CD4-positive, alpha-beta T cell treated with Interferon gamma for 1 hour (primary cell): ENCODE results near the gene NFIB.

Source experiments
- DNase-seq: peaks from one replicate; pipeline ENCODE4 v3.0.0-alpha.2; 2020

NFIB gene

GRCh38 chr9:14271093-14271673 lies 42.8 kb downstream of the NFIB start:
- no peak for DNase-seq

GRCh38 chr9:14270358-14271092 lies 43.4 kb downstream of the NFIB start:
- no peak for DNase-seq

- no peak for DNase-seq
Measured at GRCh38 chr9:14269916-14270315, 44.0 kb downstream of the NFIB start.

GRCh38 chr9:14263707-14264483 lies 50.0 kb downstream of the NFIB start:
- no peak for DNase-seq

GRCh38 chr9:14262827-14263226 lies 51.1 kb downstream of the NFIB start:
- no peak for DNase-seq

GRCh38 chr9:14261616-14262015 lies 52.3 kb downstream of the NFIB start:
- no peak for DNase-seq

- no peak for DNase-seq
Measured at GRCh38 chr9:14260101-14260500, 53.8 kb downstream of the NFIB start.

GRCh38 chr9:14258660-14259239 lies 55.2 kb downstream of the NFIB start:
- no peak for DNase-seq

- DNase-seq, result no peak
Measured at GRCh38 chr9:14258156-14258555, 55.8 kb downstream of the NFIB start.

- no peak for DNase-seq
Measured at GRCh38 chr9:14256588-14256987, 57.4 kb downstream of the NFIB start.

- no peak for DNase-seq
Measured at GRCh38 chr9:14251154-14252071, 62.5 kb downstream of the NFIB start.

GRCh38 chr9:14250794-14251153 lies 63.2 kb downstream of the NFIB start:
- no peak for DNase-seq

- no peak for DNase-seq
Measured at GRCh38 chr9:14249527-14249926, 64.4 kb downstream of the NFIB start.

GRCh38 chr9:14248149-14248548 lies 65.8 kb downstream of the NFIB start:
- DNase-seq, result no peak

GRCh38 chr9:14247577-14247976 lies 66.4 kb downstream of the NFIB start:
- DNase-seq, result no peak

GRCh38 chr9:14246951-14247350 lies 67.0 kb downstream of the NFIB start:
- no peak for DNase-seq

GRCh38 chr9:14245901-14246525 lies 67.9 kb downstream of the NFIB start:
- DNase-seq, result no peak

GRCh38 chr9:14243514-14244042 lies 70.4 kb downstream of the NFIB start:
- no peak for DNase-seq

GRCh38 chr9:14242150-14242805 lies 71.7 kb downstream of the NFIB start:
- no peak for DNase-seq

GRCh38 chr9:14240537-14240936 lies 73.4 kb downstream of the NFIB start:
- DNase-seq, result no peak

- no peak for DNase-seq
Measured at GRCh38 chr9:14238518-14238917, 75.4 kb downstream of the NFIB start.
